ENCODE data around the gene CCDC33.

GRCh38 chr15:74384881-74385643 is 148.9 kb downstream of the CCDC33 start:
- no peak for TF ChIP-seq CTCF (IDR thresholded peaks at IDR 0.05; ENCODE audit: low read length)
- TF ChIP-seq EZH2 (optimal IDR thresholded peaks at IDR 0.05; ENCODE audit: low read depth, low read length): no peak
